HG03442 (cell line): ENCODE results near the gene SPX.

Source experiments
- ATAC-seq: cut with Tn5 transposase; IDR thresholded peaks from one replicate; pipeline ENCODE4 v1.9.1; 2021; ENCODE audit warnings: mild to moderate bottlenecking, moderate library complexity; ENCODE audit not compliant: unreplicated experiment

Gene SPX

DNA sequence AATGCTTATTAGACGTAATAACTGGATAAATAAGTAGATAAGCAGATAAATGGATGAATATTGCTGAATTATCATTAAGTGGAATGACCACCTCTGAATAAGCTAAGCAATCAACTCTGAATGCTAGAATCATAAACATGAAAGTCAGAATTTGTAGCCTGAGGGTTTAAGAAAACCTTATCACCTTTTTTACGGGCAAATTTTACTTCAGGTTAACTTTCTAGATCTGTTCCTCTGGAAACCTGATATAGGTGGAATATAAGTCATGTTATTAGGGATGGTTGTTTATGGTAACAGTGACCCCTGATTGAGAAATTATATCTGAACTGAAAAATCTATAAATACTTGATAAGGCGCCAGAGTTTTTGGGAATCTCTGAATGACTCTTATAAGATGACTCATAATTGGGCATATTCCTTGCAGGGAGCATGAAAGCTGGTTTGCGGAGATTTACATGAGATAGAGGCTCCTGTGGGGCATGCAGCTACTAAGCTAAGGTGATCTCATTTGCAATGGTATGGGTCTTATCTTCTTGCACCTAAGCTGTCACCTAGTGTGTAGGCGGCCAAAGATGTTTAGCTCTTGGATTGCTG, 12.1 kb downstream of the SPX start:
- ATAC-seq, result no peak

DNA sequence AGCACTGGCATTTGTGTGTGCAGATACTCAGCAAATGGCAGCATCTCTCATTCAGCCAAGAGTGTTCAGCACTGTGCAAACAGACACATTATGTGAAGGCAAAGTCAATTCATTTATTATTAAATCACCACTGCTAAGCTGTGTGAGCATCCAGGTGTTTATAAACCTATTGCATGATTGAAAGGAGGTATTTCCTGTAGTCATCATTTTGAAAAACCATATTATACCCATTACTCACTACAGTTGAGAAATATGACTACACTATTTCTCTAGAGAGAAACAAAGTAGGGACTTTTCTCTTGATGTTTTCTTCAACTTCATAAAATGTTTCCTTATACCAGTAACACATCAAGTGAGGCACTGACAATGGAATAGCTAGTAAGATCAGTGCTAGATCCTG, 13.7 kb downstream of the SPX start:
- no peak for ATAC-seq

DNA sequence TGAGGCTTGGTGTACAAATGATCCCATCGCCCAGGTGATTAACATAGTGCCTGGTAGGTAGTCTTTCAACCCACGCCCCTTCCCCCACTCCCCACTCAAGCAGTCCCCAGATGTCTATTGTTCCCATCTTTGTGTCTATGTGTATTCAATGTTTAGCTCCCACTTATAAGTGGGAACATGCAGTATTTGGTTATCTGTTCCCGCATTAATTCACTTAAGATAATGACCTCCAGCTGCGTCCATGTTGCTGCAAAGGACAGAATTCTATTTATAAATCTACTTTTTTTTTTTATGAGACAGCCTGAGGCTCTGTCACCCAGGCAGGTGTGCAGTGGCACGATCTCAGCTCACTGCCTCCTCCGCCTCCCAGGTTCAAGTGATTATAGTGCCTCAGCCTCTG, 15.7 kb downstream of the SPX start:
- ATAC-seq, result no peak

DNA sequence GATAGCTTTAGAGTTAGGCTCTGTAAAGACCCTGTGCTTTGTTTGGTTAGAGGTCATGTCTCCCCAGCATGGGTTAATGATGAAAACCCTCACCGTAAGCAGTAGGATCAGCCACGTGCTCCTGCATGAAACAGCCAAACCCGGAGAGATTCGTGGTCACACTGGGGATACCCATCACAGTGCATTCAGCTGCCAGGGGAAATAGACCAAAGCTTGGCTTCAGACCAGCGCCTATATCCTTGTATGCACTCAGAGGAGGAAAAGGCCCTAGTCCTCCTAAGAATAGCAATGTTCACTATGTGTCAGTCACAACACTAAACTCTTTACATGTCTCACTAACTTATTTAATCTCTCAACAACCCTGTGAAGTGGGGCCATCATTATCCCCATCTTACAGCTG, 16.3 kb downstream of the SPX start:
- no peak for ATAC-seq

DNA sequence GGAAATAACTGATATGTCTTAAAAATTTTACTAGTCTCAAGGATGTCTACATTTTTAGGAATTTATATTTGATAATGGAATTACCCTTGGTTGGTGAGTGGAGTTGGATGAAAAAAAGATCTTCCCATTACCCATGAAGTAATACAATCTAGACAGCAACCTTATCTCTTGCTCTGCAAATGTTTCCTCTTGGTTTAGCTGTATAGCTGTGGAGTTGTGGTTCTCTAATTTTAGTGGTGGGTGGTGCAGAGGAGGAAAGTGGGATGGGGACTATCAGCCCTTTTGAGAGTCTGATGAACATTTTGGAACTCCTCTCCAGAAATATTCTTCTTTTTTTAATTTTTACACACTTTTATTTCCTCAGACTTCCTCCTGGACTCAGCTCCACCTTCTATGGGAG, 17.1 kb downstream of the SPX start:
- ATAC-seq, result no peak

DNA sequence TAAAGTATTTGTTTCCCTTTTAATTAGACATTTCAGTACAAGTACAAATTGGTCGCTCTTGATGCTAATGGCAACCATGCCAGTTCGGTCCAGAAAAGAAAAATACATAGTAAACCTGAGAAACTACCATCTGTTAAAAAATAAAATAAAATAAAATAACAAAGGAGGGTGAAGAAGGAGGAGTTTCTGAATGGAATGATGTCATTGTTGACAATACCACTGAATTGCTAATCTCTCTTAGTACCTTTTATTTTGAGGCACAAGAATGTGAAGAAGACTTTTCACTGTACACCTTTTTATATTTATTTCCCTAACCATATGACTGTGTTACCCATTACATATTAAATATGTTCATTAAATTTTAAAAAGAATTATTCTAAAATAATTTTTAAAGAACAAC, 19.5 kb downstream of the SPX start:
- no peak for ATAC-seq

DNA sequence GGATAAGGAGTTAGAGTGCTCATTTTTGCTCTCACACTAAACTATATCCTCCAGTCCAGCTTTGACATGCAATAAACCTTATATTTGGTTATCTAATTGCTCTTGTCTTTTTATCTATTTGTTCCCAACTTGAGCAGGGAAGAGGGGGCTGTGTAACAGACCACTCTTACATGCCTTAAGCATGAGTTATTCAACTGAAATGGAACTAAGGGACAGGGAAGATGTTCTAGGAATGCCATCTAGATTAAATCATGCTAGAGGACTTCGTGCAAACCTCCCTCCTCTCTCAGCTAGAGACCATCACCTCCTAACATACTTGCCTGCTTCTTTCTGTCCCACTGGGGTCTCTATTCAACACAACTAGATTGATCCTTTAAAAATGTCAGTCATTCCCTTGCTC, 20.6 kb downstream of the SPX start:
- no peak for ATAC-seq

DNA sequence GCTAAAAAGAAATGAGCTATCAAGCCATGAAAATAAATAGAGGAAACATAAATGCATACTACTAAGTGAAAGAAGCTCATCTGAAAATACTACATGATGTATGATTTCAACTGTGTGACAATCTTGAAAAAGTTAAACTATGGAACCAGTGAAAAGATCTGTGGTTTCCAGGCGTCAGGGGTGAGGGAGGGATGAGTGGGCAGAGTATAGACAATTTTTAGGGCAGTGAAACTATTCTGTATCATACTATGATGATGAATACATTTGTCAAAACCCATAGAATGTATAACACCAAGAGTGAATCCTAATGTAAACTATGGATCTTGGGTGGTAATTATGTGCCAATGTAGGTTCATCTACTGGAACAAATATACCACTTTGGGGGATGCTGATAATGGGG, 21.3 kb downstream of the SPX start:
- no peak for ATAC-seq

DNA sequence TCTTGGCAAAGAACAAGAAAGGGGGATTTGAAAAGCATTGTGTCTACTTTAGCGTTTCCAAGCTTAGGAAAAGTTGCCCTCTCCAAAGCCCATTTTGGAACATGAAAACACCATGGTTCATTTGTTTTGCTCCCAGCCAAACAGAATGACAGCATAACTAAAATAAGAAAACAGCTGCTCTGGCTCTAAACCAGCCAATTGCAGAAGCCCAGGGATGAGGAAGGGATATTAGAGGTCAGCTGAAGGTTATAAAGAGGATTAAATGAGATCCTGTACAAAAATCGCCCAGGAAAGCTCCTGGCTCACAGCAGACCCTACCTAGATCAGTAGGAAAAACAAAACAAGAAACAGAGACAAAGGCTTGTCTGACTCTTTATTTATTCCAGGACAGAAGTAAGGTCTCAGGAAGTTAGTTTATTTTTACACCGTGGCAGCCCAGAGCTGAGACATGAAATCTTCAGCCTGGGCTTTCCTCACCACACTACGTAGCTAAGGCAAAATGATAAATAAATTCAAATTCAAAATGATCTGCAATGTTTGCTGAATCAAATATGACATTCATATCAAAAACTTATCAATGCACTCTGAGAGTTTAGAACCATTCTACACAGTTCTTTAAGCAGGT, 25.9 kb downstream of the SPX start:
- no peak for ATAC-seq

DNA sequence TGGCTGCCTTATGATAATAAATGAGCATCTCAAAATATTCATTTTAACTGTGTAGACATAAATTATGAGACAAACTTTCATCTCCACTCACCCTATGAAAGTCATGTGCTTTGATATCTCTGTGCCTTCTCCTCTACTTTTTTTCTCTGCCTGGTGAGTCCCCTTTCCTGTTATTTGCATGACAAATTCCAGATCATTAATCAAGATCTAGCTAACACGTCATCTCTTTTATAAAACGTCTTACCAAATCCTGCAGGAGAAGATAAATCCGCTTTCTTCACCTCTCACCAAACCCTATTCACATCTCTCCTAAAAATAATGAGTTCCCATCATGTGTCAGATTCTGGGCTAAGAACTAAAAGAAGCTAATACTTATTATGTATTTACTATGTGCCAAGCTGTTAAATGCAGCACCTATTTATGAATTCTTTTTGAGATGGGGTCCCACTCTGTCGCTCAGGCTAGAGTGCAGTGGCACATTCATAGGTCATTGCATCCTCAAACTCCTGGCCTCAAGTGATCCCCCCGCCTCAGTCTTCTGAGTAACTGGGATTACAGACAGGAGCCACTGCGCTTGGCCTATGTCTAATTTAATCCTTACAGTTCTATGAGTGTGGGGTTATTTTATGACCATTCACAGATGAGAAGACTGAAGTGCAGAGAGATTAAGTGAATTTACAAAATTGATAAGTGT, 26.7 kb downstream of the SPX start:
- no peak for ATAC-seq

DNA sequence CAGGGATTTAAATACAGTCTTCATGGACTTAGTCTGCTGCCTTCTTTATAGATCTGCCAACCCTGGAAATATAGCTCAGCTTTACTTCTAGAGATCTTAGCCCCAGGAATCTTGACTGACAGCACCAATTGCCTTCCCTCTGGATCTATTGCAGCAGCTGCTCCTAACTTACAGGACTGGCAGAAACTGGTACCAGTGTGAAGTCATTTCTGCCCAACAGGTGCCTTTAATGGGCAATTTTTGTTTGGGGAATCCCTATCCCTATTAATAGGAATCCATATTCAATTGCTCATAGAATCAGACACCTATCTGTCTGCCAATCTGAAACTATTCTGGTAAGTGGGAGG, 27.2 kb downstream of the SPX start:
- ATAC-seq, result no peak

DNA sequence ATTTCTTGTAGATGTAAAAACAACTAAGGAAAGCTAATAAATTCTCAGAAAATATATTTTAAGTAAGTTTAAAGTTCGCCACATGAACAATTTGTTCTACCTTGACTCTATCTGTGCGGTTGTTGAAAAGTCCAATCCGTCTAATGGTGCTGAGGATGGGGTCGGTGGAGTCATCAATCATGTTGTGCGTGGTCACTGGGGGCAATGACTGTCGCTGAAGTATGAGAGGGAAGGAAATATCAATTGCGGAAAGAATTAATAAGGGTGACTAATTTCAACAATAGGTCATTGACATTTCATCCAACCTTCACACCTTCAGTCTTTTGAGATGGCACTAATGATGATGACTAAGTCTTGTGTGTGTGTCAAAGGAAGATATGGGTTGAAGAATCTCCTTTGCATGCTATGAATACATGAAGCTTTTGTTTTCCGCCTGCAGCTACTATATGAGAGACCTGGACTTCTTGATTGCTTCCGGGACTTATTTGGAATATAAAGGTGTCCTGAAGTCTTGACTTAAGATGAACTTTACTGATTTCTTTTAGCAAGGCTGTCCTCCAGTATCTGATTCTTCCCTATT, 32.1 kb downstream of the SPX start:
- no peak for ATAC-seq

DNA sequence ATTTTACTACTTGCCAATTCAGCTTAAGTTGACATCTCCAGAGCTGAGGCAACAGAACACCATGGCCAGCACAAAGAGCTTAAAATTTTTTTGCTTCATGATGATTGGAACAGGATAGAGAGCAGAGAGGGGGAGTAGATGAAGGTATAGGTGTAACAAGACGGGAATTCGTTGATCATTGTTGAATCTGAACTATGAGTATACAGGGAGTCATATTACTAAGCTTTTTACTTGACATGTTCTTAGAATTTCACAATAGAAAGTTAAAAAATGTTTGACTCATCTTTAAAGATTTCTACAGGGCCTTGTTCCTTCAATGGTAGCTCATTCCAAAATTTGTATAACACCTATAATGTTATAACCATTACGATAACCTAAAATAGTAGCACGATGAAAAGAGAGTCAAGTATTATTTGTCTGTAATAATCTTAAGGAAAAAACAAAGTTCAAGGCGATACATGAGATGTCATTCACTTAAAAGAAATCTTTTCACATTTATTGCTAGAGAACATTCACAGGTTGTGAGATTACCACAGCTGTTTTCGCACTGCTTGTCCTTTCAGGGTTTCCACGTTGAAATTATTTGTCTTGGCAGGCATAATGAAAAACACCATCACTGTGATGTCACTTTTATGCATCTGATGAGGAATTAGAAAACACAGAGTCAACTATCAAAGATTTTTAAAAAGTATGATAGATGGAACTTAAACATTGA, 33.9 kb downstream of the SPX start:
- no peak for ATAC-seq

DNA sequence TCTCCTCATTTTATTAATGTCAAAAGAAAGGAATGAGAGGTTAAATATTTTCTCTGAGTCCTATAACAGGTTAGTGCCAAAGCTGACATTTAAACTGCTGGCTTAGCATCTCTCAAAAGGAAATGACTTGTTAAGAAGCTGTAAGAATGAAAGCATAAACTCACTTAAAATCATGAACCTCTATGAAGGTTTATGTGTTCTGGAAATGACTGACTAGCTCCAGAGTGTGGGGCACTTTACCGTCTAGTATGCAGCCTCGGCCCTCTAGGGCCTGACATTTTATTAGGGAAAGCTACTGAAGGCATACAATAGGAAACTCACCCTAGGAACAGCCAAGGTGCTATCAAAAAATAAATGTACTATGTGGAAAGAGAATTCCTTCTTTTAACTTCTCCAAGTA, 35.1 kb downstream of the SPX start:
- no peak for ATAC-seq

DNA sequence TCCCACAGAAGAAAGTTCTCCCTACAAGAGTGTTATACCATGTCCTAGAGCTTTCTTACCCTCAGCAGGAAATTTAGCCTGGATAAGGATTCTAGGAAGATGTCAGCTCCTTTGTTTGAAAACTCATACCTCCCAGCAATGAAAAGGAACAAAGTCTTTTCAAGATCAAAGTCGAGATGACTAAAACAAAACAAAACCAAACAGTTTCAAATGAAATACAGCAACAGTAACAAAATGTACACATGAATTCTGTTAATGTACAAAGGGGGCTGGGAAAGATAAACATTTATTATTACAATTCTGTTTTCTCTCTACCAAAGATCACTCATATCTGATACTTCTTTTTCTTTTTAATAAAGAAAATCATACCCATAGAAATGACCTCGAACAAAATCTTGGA, 36.8 kb downstream of the SPX start:
- ATAC-seq, result no peak

DNA sequence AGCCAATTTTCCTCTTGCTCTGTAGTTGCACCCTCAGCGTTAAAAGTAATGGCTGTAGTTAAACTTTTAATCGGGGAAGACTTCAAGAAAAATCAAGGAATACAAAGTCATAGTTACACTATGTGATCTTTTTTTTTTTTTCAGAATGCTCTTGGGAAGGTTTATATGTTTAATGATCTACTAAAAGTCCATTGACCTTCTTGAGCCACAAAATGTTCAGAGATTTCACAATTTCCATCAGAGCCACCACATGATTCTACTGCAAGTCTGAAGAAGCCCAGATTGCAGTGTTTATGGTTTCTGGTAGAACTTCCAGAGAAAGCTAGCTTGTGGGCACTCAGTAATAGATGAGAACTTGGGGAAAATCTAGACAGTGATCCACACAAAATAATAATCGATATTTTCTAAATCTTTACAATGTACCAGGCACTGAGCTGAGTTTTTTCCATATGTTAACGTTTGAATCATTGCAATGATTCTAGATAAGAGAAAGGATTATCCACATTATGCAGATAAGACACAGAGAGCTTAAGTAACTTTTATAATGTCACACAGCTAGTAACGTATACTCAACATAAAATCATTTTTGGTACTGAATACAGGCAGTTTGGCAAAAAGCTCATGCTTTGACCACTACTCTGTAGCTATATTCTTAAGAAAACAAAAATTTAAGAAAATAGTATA, 40.3 kb downstream of the SPX start:
- no peak for ATAC-seq

DNA sequence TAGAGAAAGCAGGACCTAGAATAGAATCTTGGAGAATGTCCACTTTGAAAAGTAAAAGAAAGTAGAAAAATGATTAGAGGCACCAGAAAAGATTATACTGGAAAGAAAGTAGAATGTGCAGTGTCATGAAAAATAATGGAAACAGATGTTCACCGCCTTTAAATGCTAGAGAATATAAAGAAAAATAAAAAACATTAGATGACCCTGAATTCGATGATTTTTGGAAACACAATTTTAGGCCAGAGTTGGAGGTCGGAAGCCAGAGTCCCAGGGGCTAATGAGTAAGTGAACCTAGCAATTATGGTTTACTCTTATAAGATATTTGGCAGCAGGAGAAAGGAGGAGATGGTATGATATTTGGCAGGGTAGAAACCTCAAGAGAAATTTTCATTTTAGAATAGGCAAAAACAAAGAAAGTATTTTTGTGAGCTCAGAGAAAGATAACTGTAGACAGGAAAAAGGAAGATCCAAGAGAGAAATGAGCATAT, 40.9 kb downstream of the SPX start:
- ATAC-seq, result no peak

DNA sequence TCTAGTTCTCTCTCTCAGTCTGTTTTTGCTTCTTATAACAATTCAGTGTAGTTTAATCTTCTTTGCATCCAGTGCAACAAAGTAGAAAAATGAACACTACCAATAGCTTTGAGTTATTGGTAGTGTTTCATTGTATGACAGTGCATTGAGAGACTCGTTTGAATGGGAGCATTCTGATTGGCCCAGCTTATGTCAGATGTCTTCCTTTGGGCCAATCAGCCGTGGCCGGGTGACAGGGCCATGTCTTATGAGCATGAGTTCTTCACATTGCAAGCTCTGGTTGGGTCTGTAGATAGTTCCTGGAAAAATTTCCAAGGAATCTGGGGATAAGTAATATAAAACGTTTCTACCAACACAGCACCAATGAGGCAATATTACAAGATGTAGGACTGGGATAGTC, 42.0 kb downstream of the SPX start:
- ATAC-seq, result no peak

DNA sequence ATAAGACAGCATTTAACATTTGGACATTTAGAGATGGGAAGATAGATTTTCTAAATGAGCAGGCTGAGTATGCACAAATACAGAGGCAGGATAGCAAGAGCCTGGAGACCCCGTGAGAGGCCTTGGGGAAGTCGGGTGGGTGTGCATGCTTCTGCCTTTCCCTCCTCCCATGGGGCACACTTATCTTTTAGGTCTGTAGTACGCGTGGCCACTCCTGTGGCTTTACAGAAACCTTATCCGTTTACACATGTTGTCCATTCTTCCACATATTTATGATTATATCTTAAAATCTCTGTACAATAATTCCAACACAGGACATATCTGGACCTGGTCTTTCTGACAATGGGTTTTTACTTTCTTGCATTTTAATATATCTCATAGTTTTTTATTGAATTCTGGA, 45.0 kb downstream of the SPX start:
- no peak for ATAC-seq

DNA sequence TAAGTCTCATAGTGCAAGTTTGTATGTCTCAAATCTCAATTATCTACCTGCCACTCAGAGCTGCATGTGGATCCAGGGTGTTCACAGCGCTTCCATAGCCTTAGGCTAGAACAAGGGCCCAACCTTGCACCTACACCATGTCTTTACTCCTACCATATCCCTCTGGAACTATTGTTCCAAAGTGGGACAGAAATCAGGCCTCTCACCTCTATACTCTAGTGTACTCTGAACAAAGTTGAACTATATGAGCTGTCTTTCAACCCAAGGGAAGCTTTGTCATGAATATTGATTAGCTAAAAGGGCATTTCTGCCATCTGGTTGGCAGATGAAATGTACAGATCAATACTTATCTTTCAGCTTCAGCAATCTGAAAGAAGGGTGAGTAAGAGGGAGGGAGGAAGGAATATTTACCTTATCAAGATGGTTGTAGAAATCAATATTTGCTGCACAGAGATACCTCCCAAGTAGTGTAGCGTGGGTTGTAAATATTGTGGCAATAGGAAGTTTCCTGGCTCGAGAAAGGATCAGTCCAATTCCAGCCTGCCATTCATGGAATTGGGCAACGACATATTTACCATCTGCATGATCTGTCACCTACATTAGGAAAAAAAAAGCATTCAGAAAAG, 47.8 kb downstream of the SPX start:
- no peak for ATAC-seq

DNA sequence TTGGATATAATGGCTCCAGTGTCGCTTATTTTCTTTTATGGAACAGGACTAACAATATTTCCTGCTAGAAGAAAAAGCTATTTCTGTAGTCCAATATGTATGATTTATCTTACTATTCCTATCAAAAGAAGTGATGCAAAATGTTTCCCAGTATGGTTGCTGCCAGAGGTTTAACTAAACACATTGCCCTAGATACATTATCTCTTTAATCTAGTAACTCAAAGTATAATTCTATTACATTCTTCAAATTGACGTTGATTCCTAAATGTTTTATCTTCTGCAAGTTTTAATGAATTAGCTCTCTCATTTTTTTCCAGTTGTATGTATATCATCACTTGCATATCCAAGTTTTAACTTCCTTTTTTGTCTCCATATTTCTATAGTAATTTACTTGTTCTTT, 50.3 kb downstream of the SPX start:
- ATAC-seq, result no peak
